Measurements from ENCODE around the gene ISM1. TPM values are rescaled to one million over a fixed set of nuclear protein-coding genes. Genes with fewer than 3 reads are reported as not detected.

ISM1 gene
- total and polyA plus RNA-seq, 2 of the 13 experiments (the other 11 are each of a cell fraction or from before 2014, with no cell fraction given) = 0.40 to 1.4 TPM

GRCh38 chr20:13243826-13244376 lies 22.8 kb downstream of the ISM1 start (continued):
- TF ChIP-seq, protein P1, sequence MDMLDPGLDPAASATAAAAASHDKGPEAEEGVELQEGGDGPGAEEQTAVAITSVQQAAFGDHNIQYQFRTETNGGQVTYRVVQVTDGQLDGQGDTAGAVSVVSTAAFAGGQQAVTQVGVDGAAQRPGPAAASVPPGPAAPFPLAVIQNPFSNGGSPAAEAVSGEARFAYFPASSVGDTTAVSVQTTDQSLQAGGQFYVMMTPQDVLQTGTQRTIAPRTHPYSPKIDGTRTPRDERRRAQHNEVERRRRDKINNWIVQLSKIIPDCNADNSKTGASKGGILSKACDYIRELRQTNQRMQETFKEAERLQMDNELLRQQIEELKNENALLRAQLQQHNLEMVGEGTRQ (IDR thresholded peaks at IDR 0.05; ENCODE audit: low read depth, low read length) = no peak
- TF ChIP-seq, protein P1 (CRISPR knock-in tag; IDR thresholded peaks at IDR 0.05; ENCODE audit: borderline replicate concordance) = no peak
- no peak for TF ChIP-seq ZIK1 (CRISPR knock-in tag; IDR thresholded peaks at IDR 0.05; ENCODE audit: borderline replicate concordance, low read depth)
- TF ChIP-seq, protein P2, sequence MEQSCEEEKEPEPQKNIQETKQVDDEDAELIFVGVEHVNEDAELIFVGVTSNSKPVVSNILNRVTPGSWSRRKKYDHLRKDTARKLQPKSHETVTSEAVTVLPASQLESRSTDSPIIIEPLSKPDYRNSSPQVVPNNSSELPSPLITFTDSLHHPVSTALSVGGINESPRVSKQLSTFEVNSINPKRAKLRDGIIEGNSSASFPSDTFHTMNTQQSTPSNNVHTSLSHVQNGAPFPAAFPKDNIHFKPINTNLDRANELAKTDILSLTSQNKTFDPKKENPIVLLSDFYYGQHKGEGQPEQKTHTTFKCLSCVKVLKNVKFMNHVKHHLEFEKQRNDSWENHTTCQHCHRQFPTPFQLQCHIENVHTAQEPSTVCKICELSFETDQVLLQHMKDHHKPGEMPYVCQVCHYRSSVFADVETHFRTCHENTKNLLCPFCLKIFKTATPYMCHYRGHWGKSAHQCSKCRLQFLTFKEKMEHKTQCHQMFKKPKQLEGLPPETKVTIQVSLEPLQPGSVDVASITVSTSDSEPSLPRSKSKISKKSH (CRISPR knock-in tag; IDR thresholded peaks at IDR 0.05; ENCODE audit: borderline replicate concordance) = no peak
- TF ChIP-seq, protein P3, sequence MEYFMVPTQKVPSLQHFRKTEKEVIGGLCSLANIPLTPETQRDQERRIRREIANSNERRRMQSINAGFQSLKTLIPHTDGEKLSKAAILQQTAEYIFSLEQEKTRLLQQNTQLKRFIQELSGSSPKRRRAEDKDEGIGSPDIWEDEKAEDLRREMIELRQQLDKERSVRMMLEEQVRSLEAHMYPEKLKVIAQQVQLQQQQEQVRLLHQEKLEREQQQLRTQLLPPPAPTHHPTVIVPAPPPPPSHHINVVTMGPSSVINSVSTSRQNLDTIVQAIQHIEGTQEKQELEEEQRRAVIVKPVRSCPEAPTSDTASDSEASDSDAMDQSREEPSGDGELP (IDR thresholded peaks at IDR 0.05; ENCODE audit: borderline replicate concordance, low read depth) = peak; percentile 74; the same call in 1 of the 2 replicates
- TF ChIP-seq ZNF34 (CRISPR knock-in tag; IDR thresholded peaks at IDR 0.05; ENCODE audit: borderline replicate concordance) = peak; percentile 55; the same call in 1 of the 2 replicates
- 0 out of 2 replicates have a peak, but pooled peaks have one; percentile 25 for TF ChIP-seq FOXP1 (IDR thresholded peaks at IDR 0.05)
- TF ChIP-seq FOXP1 (CRISPR knock-in tag; IDR thresholded peaks at IDR 0.05) = peak; percentile 96
- TF ChIP-seq KLF15 (CRISPR knock-in tag; IDR thresholded peaks at IDR 0.05; ENCODE audit: borderline replicate concordance) = no peak
- TF ChIP-seq ZNF143 (CRISPR knock-in tag; IDR thresholded peaks at IDR 0.05) = no peak
- no peak for TF ChIP-seq CHD2 (IDR thresholded peaks at IDR 0.05; ENCODE audit: low read depth, low read length)
- no peak; the same call in 1 of the 2 replicates for TF ChIP-seq PAWR (CRISPR knock-in tag; IDR thresholded peaks at IDR 0.05; ENCODE audit: borderline replicate concordance)
- no peak; the same call in 1 of the 2 replicates for TF ChIP-seq ARID2 (CRISPR knock-in tag; IDR thresholded peaks at IDR 0.05; ENCODE audit: borderline replicate concordance)
- TF ChIP-seq, protein P4, sequence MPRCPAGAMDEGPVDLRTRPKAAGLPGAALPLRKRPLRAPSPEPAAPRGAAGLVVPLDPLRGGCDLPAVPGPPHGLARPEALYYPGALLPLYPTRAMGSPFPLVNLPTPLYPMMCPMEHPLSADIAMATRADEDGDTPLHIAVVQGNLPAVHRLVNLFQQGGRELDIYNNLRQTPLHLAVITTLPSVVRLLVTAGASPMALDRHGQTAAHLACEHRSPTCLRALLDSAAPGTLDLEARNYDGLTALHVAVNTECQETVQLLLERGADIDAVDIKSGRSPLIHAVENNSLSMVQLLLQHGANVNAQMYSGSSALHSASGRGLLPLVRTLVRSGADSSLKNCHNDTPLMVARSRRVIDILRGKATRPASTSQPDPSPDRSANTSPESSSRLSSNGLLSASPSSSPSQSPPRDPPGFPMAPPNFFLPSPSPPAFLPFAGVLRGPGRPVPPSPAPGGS (CRISPR knock-in tag; IDR thresholded peaks at IDR 0.05) = peak; percentile 59; the same call in 1 of the 2 replicates
- TF ChIP-seq ZNF232 (CRISPR knock-in tag; IDR thresholded peaks at IDR 0.05; ENCODE audit: borderline replicate concordance) = peak; percentile 92
- TF ChIP-seq JUNB (CRISPR knock-in tag; IDR thresholded peaks at IDR 0.05; ENCODE audit: borderline replicate concordance) = peak; percentile 99
- peak; percentile 48; the same call in 1 of the 2 replicates for TF ChIP-seq SMC3 (IDR thresholded peaks at IDR 0.05; ENCODE audit: low read length)
- no peak for TF ChIP-seq TCF12 (IDR thresholded peaks at IDR 0.05)
- TF ChIP-seq TCF12 (CRISPR knock-in tag; IDR thresholded peaks at IDR 0.05) = peak; percentile 77; the same call in 1 of the 2 replicates
- no peak for TF ChIP-seq IRX3 (CRISPR knock-in tag; IDR thresholded peaks at IDR 0.05; ENCODE audit: borderline replicate concordance, low read depth)
- TF ChIP-seq NR2C2 (CRISPR knock-in tag; IDR thresholded peaks at IDR 0.05; ENCODE audit: borderline replicate concordance) = peak; percentile 86
- TF ChIP-seq, protein P5, sequence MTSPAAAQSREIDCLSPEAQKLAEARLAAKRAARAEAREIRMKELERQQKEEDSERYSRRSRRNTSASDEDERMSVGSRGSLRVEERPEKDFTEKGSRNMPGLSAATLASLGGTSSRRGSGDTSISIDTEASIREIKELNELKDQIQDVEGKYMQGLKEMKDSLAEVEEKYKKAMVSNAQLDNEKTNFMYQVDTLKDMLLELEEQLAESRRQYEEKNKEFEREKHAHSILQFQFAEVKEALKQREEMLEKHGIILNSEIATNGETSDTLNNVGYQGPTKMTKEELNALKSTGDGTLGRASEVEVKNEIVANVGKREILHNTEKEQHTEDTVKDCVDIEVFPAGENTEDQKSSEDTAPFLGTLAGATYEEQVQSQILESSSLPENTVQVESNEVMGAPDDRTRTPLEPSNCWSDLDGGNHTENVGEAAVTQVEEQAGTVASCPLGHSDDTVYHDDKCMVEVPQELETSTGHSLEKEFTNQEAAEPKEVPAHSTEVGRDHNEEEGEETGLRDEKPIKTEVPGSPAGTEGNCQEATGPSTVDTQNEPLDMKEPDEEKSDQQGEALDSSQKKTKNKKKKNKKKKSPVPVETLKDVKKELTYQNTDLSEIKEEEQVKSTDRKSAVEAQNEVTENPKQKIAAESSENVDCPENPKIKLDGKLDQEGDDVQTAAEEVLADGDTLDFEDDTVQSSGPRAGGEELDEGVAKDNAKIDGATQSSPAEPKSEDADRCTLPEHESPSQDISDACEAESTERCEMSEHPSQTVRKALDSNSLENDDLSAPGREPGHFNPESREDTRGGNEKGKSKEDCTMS (CRISPR knock-in tag; conservative IDR thresholded peaks at IDR 0.05) = no peak

Data from HepG2 (cell line).